HG03103 (cell line): Measurements from ENCODE around the gene SPRR2G.
"Not testable (repeated sequence)": the region's sequence is repeated elsewhere in the genome, so short reads cannot be mapped to it uniquely, and the experiment has no call there.

Experiments used
- ATAC-seq: cut with Tn5 transposase; IDR thresholded peaks from one replicate; pipeline ENCODE4 v1.9.1; 2021; ENCODE audit warnings: low read depth; ENCODE audit not compliant: unreplicated experiment

The SPRR2G gene

DNA sequence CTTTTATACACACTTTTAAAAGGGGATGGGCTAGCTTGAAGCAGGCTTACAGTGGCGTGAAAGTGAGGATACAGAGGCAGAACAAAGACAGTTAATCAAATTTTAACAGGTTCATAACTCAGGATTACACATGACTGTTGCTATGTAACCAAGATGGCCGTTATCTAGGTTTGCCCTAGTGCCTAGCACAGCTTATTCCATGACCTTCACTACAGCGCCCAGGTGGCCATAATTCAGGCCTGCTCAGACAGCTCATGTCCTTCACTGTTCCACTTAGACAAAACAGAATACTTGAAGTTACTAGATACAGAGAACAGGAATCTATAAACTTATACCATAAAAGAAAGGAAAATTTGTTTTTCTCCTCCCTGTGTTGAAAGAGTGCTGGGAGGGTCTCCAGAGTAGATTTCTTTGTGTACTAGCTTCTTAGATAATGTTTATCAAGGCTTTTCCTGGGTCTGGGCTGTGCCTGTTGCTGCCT is 31.2 kb downstream of the SPRR2G start:
- no peak for ATAC-seq

DNA sequence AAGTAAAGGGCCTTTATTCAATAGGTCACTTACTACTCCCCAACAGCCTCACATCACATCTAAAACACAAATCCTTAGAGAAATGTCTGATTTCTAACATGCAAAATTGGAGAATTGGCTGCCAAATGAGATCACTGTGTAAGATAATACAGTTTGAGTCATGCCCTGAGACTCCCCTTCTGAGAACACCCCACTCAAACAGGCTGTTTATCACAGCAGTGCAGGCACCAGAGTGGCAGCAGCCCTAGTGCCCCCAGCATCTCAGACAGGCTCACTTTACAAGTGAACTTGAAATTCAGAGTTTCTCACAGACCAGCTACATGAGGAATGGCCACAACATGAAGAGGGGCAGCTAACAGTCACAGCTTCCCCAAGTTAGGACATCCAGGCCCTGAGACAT is 35.4 kb downstream of the SPRR2G start:
- not testable (repeated sequence) for ATAC-seq

DNA sequence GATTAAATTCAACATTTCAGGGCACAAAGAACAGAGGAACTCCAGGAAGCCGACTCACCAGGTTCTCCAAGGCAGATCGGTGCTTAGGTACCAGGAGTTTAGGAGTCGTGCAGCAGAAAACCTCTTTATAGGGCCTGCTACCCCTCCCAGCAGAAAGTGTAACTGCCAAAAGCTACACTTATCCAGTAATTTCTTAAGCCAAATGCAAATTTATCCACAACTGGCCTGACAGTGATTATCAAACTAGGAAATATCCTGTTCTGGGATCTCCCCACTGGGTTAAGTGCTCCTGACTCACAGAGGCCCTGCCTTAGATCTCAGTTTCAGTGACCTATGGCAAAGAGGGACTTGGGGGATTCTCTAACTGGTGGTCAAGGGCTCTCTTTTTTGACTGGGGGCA is 37.3 kb downstream of the SPRR2G start, which contains the start of gene SPRR2F:
Gene SPRR2F (minus strand): TSS at position 101 of the 400 bp plus-strand sequence. CDS start 783 bp downstream, outside the sequence.
- ATAC-seq = no peak

DNA sequence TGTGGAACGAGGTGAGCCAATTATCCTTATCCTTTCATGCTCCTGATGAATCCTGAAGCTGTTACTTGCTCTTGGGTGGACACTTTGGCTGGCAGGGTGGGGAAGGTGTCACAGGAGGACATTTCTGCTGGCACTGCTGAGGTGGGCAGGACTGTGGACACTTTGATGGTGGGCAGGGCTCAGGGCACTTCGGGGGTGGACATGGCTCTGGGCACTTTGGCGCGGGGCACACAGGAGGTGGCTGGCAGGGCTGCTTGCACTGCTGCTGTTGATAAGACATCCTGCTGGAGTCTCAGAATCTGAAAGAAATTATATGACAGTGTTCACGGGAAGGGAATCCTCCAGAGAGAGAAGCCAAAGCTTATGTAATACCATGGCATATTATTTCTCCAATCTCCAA is 38.2 kb downstream of the SPRR2G start:
- ATAC-seq = not testable (repeated sequence)

DNA sequence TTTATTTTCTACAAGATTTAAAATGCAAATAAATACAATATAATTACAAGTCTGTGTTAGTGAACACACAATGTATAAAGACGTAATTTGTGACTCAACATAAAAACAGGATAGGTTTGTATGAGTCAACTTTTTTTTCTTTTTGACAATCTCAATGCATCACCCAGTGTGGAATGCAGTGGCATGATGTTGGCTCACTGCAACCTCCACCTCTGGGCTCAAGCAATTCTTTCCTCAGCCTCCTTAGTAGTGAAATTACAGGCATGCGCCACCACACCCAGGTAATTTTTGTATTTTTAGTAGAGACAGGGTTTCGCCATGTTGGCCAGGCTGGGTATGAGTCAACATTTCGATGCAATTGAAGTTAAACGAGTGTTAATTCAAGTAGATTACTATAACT is 50.4 kb downstream of the SPRR2G start:
- no peak for ATAC-seq
